MG63 (cell line): ENCODE data around the gene ASL. TPM values are rescaled to one million over a fixed set of nuclear protein-coding genes. Genes with fewer than 3 reads are reported as not detected.

ENCODE experiments used
- DNase-seq: peaks from one replicate; pipeline ENCODE4 v3.0.0-alpha.2; 2020
- H3K27me3 ChIP-seq: fragments of 250-450 bp; sonication (Bioruptor Pico); 2 replicates; pipeline ENCODE4 v1.5.1; 2020; ENCODE audit warnings: mild to moderate bottlenecking, moderate library complexity
- H3K36me3 ChIP-seq: fragments of 250-450 bp; sonication (Bioruptor Pico); 2 replicates; pipeline ENCODE4 v1.5.1; 2020; ENCODE audit warnings: mild to moderate bottlenecking, moderate library complexity
- H3K4me3 ChIP-seq: fragments of 250-450 bp; sonication (Bioruptor Pico); 2 replicates; pipeline ENCODE4 v1.5.1; 2020; ENCODE audit warnings: mild to moderate bottlenecking, moderate library complexity
- H3K9me3 ChIP-seq: fragments of 250-450 bp; sonication (Bioruptor Pico); 2 replicates; pipeline ENCODE4 v1.5.1; 2020; ENCODE audit warnings: mild to moderate bottlenecking, moderate library complexity
- total RNA-seq: library from RNA; depleted of rRNA; stranded (reverse); fragments of >200 nt; shearing (Covaris generic); gene quantifications from 2 replicates; pipeline ENCODE4 v1.2.3, GENCODE V29; 2014; ENCODE audit warnings: low replicate concordance; rRNA removed

ASL gene
- total RNA-seq, 1 experiment from 2014 or later = 31.4 TPM

GRCh38 chr7:66138994-66139752 is 63.6 kb downstream of the ASL start:
- no peak for DNase-seq
- no peaks in the 10 kb centered on the region for H3K9me3 ChIP-seq
- no peak overlapping the region for H3K4me3 ChIP-seq
- peaks cover 36% of the 10 kb centered on the region for H3K36me3 ChIP-seq
- no peaks in the 10 kb centered on the region for H3K27me3 ChIP-seq

- Histone ChIP-seq H3K9me3 (no peaks in the 10 kb centered on the region), H3K36me3 (peaks cover 30% of the 10 kb centered on the region), H3K4me3 (no peak overlapping the region), H3K27me3 (no peaks in the 10 kb centered on the region)
- peak; percentile 50 for DNase-seq
Measured at GRCh38 chr7:66140924-66141323, 65.3 kb downstream of the ASL start.

GRCh38 chr7:66142334-66142733 is 66.7 kb downstream of the ASL start:
- no peaks in the 10 kb centered on the region for H3K27me3 ChIP-seq
- H3K36me3 ChIP-seq = peaks cover 28% of the 10 kb centered on the region
- no peaks in the 10 kb centered on the region for H3K9me3 ChIP-seq
- no peak overlapping the region for H3K4me3 ChIP-seq
- DNase-seq = no peak

- Histone ChIP-seq H3K9me3 (no peaks in the 10 kb centered on the region), H3K27me3 (no peaks in the 10 kb centered on the region), H3K36me3 (peaks cover 34% of the 10 kb centered on the region), H3K4me3 (no peak overlapping the region)
- DNase-seq = no peak
Measured at GRCh38 chr7:66142996-66143395, 67.4 kb downstream of the ASL start.

Other genes starting within 250 kb of the ASL start
- 1.7 and 3.0 TPM in 2 replicates for gene VKORC1L1, start 202.7 kb upstream of the ASL start, total RNA-seq
- 27.0 and 29.2 TPM in 2 replicates for gene GUSB, start 93.6 kb upstream of the ASL start, total RNA-seq
- gene CRCP, start 39.0 kb downstream of the ASL start, total RNA-seq = 35.9 and 66.9 TPM in 2 replicates
- gene TPST1, start 129.5 kb downstream of the ASL start, total RNA-seq = 26.0 and 30.1 TPM in 2 replicates